ENCODE data around the gene RNF114. TPM values are rescaled to one million over a fixed set of nuclear protein-coding genes. Genes with fewer than 3 reads are reported as not detected.
"Not testable (repeated sequence)": the region's sequence is repeated elsewhere in the genome, so short reads cannot be mapped to it uniquely, and the experiment has no call there.

Gene RNF114
- total RNA-seq, 3 donors from 2014 or later, result 224 TPM

- no peak overlapping the region for H3K27ac ChIP-seq
- H3K4me3 ChIP-seq, result no peak overlapping the region
- no peaks in the 10 kb centered on the region for H3K9me3 ChIP-seq
- no peaks in the 10 kb centered on the region for H3K4me1 ChIP-seq
- TF ChIP-seq POLR2A (IDR thresholded peaks at IDR 0.05) (no peak), POLR2AphosphoS5 (IDR thresholded peaks at IDR 0.05) (no peak), CTCF (IDR thresholded peaks at IDR 0.05) (no peak)
- intact Hi-C loops (cut with DNase I; ENCODE audit: low total_unique reads), result no loop called here
- DNase-seq (ENCODE audit: low spot score in 2 of 2), result no peak
- no peaks in the 10 kb centered on the region for H3K36me3 ChIP-seq
- no peaks in the 10 kb centered on the region for H3K27me3 ChIP-seq
Measured at GRCh38 chr20:49969946-49970345, 33.7 kb downstream of the RNF114 start.

- no peaks in the 10 kb centered on the region for H3K27me3 ChIP-seq
- no peaks in the 10 kb centered on the region for H3K4me1 ChIP-seq
- no peak for DNase-seq (ENCODE audit: low spot score in 2 of 2)
- TF ChIP-seq POLR2A (IDR thresholded peaks at IDR 0.05), result no peak
- no peak for TF ChIP-seq CTCF (IDR thresholded peaks at IDR 0.05)
- no peak for TF ChIP-seq POLR2AphosphoS5 (IDR thresholded peaks at IDR 0.05)
- no peaks in the 10 kb centered on the region for H3K36me3 ChIP-seq
- no peak overlapping the region for H3K4me3 ChIP-seq
- intact Hi-C loops (cut with DNase I; ENCODE audit: low total_unique reads), result no loop called here
- H3K27ac ChIP-seq, result no peak overlapping the region
- H3K9me3 ChIP-seq, result no peaks in the 10 kb centered on the region
Measured at GRCh38 chr20:49970498-49970897, 34.3 kb downstream of the RNF114 start.

- intact Hi-C loops (cut with DNase I; ENCODE audit: low total_unique reads), result no loop called here
- TF ChIP-seq POLR2A (IDR thresholded peaks at IDR 0.05) (no peak), CTCF (IDR thresholded peaks at IDR 0.05) (no peak), POLR2AphosphoS5 (IDR thresholded peaks at IDR 0.05) (no peak)
- H3K4me3 ChIP-seq, result no peak overlapping the region
- no peak for DNase-seq (ENCODE audit: low spot score in 2 of 2)
- no peaks in the 10 kb centered on the region for H3K4me1 ChIP-seq
- H3K9me3 ChIP-seq, result no peaks in the 10 kb centered on the region
- no peaks in the 10 kb centered on the region for H3K36me3 ChIP-seq
- H3K27me3 ChIP-seq, result no peaks in the 10 kb centered on the region
- no peak overlapping the region for H3K27ac ChIP-seq
Measured at GRCh38 chr20:49973981-49974380, 37.8 kb downstream of the RNF114 start.

- no peaks in the 10 kb centered on the region for H3K4me1 ChIP-seq
- H3K36me3 ChIP-seq, result no peaks in the 10 kb centered on the region
- no peaks in the 10 kb centered on the region for H3K27me3 ChIP-seq
- H3K27ac ChIP-seq, result no peak overlapping the region
- H3K9me3 ChIP-seq, result no peaks in the 10 kb centered on the region
- H3K4me3 ChIP-seq, result no peak overlapping the region
- no peak for TF ChIP-seq CTCF (IDR thresholded peaks at IDR 0.05)
- no peak for TF ChIP-seq POLR2AphosphoS5 (IDR thresholded peaks at IDR 0.05)
- no peak for TF ChIP-seq POLR2A (IDR thresholded peaks at IDR 0.05)
- no peak for DNase-seq (ENCODE audit: low spot score in 2 of 2)
- intact Hi-C loops (cut with DNase I; ENCODE audit: low total_unique reads), result no loop called here
Measured at GRCh38 chr20:49976542-49976941, 40.3 kb downstream of the RNF114 start.

GRCh38 chr20:49977740-49978139 lies 41.5 kb downstream of the RNF114 start:
- H3K36me3 ChIP-seq, result not testable (repeated sequence)

GRCh38 chr20:49978685-49979029 lies 42.5 kb downstream of the RNF114 start:
- intact Hi-C loops (cut with DNase I; ENCODE audit: low total_unique reads), result no loop called here

More at GRCh38 chr20:49977740-49978139, 41.5 kb downstream of the RNF114 start:
- DNase-seq (ENCODE audit: low spot score in 2 of 2); intact Hi-C loops (cut with DNase I; ENCODE audit: low total_unique reads); H3K4me3 ChIP-seq; H3K9me3 ChIP-seq; H3K27me3 ChIP-seq; H3K4me1 ChIP-seq; H3K27ac ChIP-seq: not testable (repeated sequence)

More at GRCh38 chr20:49978685-49979029, 42.5 kb downstream of the RNF114 start:
- H3K36me3 ChIP-seq, result no peaks in the 10 kb centered on the region
- no peak for DNase-seq (ENCODE audit: low spot score in 2 of 2)
- no peaks in the 10 kb centered on the region for H3K27me3 ChIP-seq
- H3K9me3 ChIP-seq, result no peaks in the 10 kb centered on the region
- peak overlapping the region in 1 of 3 donors; percentile 31 for H3K4me3 ChIP-seq
- TF ChIP-seq POLR2A (IDR thresholded peaks at IDR 0.05), result no peak
- peaks cover 0 to 6% of the 10 kb centered on the region in 2 donors for H3K4me1 ChIP-seq
- H3K27ac ChIP-seq, result no peak overlapping the region
